GM19438 (cell line): ENCODE data around the gene SLC12A9.
"Not testable (repeated sequence)": the region's sequence is repeated elsewhere in the genome, so short reads cannot be mapped to it uniquely, and the experiment has no call there.

Experiments used
- ATAC-seq: cut with Tn5 transposase; IDR thresholded peaks from one replicate; pipeline ENCODE4 v1.9.1; 2021; ENCODE audit warnings: low read depth; ENCODE audit not compliant: unreplicated experiment

Gene SLC12A9

GRCh38 chr7:100825751-100826513, 26.6 kb upstream of the SLC12A9 start:
- no peak for ATAC-seq

GRCh38 chr7:100826514-100827329, 25.8 kb upstream of the SLC12A9 start:
- ATAC-seq: no peak

- no peak for ATAC-seq
Observed at GRCh38 chr7:100827330-100828226, 24.9 kb upstream of the SLC12A9 start, which contains the start of gene EPHB4. Gene EPHB4, minus strand, starts transcription at chr7:100827523. Its CDS starts 493 bp downstream, at chr7:100827030.

DNA sequence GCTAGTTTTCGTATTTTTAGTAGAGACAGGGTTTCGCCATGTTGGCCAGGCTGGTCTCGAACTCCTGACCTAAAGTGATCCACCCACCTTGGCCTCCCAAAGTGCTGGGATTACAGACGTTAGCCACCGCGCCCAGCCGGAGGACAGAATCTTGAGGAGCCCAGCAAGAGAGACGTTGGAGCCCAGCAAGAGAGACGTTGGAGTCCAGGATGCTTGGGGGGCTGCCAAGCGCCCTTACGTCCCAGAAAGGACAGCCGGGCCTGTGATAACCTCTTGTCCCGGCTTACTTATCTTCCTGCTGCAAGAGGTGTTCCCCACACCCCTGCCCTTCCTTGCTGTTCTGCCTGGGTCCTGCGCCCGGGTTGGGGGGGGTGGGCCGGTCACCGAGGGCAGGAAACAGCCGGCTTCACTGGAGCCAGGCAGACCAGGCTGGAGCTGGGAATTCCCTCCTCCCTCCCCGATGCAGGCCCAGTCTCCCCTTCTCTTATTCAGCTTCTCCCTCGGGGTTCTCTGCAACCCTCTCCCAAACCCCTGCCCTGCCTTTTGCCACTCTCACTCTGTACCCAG, 23.3 kb upstream of the SLC12A9 start:
- ATAC-seq: no peak

DNA sequence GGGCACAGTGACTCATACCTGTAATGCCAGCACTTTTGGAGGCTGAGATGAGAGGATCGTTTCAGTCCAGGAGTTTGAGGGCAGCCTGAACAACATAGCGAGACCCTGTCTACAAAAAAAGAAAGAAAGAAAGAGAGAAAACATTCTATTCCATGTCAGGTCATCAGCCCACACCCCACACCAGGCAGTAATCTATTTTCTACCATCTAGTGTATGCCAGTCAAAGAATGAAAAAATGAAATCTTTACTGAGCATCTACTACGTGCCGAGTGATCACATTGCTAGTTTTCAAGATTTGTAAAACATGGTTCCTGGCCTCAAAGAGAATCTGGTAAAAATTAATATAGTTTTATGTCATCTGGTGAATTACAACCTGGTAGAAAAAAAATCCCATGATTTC, 22.1 kb upstream of the SLC12A9 start:
- ATAC-seq: no peak

- ATAC-seq: no peak
Observed at GRCh38 chr7:100832281-100832633, 20.3 kb upstream of the SLC12A9 start.

GRCh38 chr7:100835903-100836811, 16.4 kb upstream of the SLC12A9 start:
- no peak for ATAC-seq

- no peak for ATAC-seq
Observed at GRCh38 chr7:100836812-100837098, 15.8 kb upstream of the SLC12A9 start.

DNA sequence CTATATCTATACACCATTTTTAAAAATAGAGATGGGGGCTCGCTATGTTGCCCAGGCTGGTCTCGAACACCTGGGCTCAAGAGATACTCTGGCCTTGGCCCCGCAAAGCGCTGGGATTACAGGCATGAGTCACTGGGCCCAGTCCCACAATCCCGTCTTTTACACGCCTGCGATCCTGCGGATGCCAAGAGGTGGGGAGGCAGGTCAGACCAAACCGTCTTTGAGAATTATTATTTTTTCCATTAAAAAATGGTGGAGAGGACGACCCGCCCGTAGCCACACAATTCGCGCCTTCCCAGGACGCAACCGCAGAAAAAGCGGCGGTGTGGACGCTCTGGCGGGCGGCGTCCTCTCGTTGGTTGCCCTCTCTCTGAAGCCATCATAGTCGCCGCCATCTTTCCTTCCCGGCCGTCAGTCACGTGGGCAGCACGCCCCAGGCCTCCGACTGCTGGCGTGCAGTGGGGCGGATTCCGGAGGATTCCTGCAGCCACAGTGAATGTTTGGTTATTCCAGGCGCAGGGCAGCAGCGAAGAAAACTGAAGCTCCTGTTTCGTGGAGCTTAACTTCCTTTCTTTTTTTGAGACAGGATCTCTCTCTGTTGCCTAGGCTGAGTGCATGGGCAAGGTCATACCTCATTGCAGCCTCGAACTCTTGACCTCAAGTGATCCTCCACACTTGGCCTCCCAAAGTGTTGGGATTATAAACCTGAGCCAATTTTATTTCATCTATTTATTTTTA, 15.2 kb upstream of the SLC12A9 start:
- peak; percentile 72 for ATAC-seq

DNA sequence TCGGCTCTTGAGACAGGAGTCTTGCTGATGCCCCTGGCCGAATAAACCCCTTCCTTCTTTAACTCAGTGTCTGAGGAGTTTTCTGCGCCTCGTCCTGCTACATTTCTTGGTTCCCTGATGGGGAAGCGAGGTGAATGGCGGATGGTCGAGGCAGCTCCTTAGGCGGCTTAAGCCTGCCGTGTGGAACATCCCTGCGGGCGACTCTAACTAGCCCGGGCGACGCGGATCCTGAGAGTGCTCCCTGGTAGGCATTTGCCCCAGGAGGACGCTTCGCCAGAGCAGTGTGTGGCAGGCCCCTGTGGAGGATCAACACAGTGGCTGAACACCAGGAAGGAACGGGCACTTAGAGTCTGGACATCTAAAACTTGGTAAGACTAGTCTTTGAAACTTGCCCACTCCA, 13.2 kb upstream of the SLC12A9 start:
- no peak for ATAC-seq

- no peak for ATAC-seq
Observed at GRCh38 chr7:100840470-100841100, 11.9 kb upstream of the SLC12A9 start.

- no peak for ATAC-seq
Observed at GRCh38 chr7:100847360-100847759, 5.2 kb upstream of the SLC12A9 start.

- ATAC-seq: no peak
Observed at GRCh38 chr7:100854146-100854895, 1.8 kb downstream of the SLC12A9 start.

DNA sequence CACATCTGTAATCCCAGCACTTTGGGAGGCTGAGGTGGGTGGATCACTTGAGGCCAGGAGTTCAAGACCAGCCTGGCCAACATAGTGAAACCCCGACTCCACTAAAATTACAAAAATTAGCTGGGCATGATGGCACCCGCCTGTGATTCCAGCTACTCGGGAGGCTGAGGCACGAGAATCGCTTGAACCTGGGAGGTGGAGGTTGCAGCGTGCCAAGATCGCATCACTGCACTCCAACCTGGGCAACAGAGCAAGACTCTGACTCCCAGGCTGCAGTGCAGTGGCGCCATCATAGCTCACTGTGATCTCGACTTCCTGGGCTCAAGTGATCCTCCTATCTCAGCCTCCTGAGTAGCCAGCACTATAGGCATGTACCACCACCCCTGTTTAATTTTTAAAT, 2.4 kb downstream of the SLC12A9 start:
- not testable (repeated sequence) for ATAC-seq

DNA sequence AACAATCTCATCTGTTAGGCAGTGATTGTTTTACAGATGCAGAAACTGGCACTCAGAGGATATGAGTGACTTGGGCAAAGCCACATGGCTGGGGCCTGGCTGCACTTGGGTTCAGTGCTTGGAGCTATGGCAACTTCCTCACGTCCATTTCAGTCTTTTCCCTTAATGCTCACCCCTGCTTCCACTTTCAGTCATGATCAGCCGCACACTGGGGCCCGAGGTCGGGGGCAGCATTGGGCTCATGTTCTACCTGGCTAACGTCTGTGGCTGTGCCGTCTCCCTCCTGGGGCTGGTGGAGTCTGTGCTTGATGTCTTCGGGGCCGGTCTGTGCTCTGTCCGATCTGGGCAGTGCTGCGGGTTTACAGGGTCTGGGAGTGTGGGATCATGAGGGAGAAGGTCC, 3.0 kb downstream of the SLC12A9 start:
- ATAC-seq: no peak

GRCh38 chr7:100856871-100857282, 4.4 kb downstream of the SLC12A9 start:
- no peak for ATAC-seq

DNA sequence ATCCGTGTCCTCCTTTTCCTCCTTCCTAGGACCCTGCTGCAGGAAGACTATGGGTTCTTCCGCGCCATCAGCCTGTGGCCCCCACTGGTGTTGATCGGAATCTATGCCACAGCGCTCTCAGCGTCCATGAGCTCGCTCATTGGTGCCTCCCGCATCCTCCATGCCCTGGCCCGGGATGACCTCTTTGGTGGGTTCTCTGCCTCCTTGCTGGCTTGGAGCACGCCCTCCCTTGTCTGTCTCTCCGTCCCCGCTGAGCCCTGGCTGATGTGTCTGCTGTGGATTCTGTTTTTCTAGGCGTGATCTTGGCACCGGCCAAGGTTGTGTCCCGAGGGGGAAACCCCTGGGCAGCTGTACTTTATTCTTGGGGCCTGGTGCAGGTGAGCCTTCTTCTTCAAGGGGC, 7.3 kb downstream of the SLC12A9 start:
- no peak for ATAC-seq
